Central memory CD8-positive, alpha-beta T cell (primary cell): Measurements from ENCODE around the gene CCDC66.

Source experiments
- ATAC-seq: fragments of 150-1000 bp; cut with Tn5 transposase; replicated peaks from 2 replicates; pipeline ENCODE4 v1.10.0; 2022; ENCODE audit warnings: mild to moderate bottlenecking, moderate FRiP score, moderate number of reproducible peaks; ENCODE audit not compliant: poor library complexity, severe bottlenecking; ENCODE audit errors: extremely low read depth
- DNase-seq, 2 donors: peaks; one replicate each; pipeline ENCODE4 v3.0.0; 2021; ENCODE audit warnings: low spot score in 2 of 2
- H3K27ac Mint-ChIP-seq: one replicate; pipeline ENCODE4 v1.8.0; 2022; ENCODE audit warnings: low read depth, mild to moderate bottlenecking, moderate library complexity, mixed read lengths
- H3K27me3 Mint-ChIP-seq: one replicate; pipeline ENCODE4 v1.8.0; 2022; ENCODE audit warnings: mixed read lengths
- H3K36me3 Mint-ChIP-seq: one replicate; pipeline ENCODE4 v1.8.0; 2022; ENCODE audit warnings: mild to moderate bottlenecking, moderate library complexity, mixed read lengths; ENCODE audit not compliant: insufficient read depth
- H3K4me1 Mint-ChIP-seq: one replicate; pipeline ENCODE4 v1.8.0; 2022; ENCODE audit warnings: mixed read lengths
- H3K4me3 Mint-ChIP-seq: one replicate; pipeline ENCODE4 v1.8.0; 2022; ENCODE audit warnings: mild to moderate bottlenecking, moderate library complexity, mixed read lengths
- H3K9me3 Mint-ChIP-seq: one replicate; pipeline ENCODE4 v1.8.0; 2022; ENCODE audit warnings: mixed read lengths

CCDC66 gene

DNA sequence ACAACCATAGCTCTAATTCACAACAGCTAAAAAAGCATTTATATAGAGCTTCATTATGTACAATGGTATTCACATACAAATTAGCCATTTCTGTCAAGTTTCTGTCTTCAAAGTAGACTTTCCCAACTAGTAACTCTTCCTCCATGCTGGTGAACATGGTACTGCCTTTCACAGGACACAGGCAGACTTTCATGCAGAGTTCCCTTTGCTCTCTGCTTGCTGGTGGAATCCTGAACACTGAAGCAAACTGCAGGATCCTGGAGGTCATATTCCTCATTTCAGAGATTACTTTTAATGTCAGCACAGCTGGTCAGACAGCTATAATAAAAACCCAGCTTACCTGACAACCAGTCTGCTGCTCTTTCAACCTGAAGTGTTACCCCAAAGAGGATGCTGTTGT, 72.5 kb downstream of the CCDC66 start:
- Mint-ChIP-seq H3K4me3 (no peak overlapping the region), H3K27me3 (no peaks in the 10 kb centered on the region), H3K9me3 (no peaks in the 10 kb centered on the region), H3K4me1 (peaks cover 17% of the 10 kb centered on the region), H3K27ac (peak overlapping the region; percentile 68), H3K36me3 (peaks cover 47% of the 10 kb centered on the region)
- DNase-seq (no peak), ATAC-seq (no peak)

DNA sequence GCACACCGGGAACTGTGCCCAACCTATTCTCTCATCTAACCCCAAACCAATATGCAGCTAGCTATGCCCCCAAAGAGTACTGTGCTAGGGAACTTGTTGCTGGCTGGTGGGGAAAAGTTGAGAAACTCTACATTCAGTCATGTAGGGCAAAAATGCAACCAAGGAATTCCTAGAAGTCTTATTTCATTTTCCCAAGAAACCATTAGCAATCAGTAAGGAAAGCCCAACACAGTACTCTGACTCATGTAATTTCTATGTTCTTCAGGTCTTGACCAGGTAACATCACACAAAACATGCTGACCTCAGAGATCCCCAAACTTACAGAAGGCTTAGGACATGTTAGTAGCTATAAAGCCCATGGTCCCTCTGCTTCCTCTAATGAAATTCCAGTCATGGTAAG, 74.0 kb downstream of the CCDC66 start:
- no peak overlapping the region for H3K27ac Mint-ChIP-seq
- no peaks in the 10 kb centered on the region for H3K27me3 Mint-ChIP-seq
- DNase-seq (no peak), ATAC-seq (no peak)
- H3K36me3 Mint-ChIP-seq, result peaks cover 44% of the 10 kb centered on the region
- H3K9me3 Mint-ChIP-seq, result no peaks in the 10 kb centered on the region
- H3K4me3 Mint-ChIP-seq, result no peak overlapping the region
- H3K4me1 Mint-ChIP-seq, result peaks cover 17% of the 10 kb centered on the region

DNA sequence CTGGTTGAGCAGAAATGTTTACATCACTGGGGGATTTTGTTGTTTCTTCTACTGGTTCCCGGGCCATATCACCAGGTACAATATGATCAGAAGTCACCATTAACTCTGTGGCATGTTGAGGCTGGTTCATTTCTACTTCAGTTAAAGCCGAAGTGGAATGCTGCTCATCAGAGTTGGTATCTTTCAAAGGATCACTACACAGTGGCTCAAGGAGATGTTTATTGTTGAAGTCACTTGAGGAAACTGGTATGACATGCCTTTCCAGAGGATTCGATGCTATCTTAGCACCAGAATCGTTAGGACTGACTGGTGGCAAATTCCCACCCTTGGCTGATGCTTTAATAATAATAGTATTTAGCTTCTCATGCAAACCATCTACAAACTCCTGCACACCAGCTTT, 76.2 kb downstream of the CCDC66 start:
- H3K9me3 Mint-ChIP-seq, result no peaks in the 10 kb centered on the region
- ATAC-seq (no peak), DNase-seq (no peak)
- H3K27ac Mint-ChIP-seq, result no peak overlapping the region
- H3K27me3 Mint-ChIP-seq, result no peaks in the 10 kb centered on the region
- H3K4me3 Mint-ChIP-seq, result no peak overlapping the region
- H3K4me1 Mint-ChIP-seq, result peaks cover 6% of the 10 kb centered on the region
- peaks cover 47% of the 10 kb centered on the region for H3K36me3 Mint-ChIP-seq

DNA sequence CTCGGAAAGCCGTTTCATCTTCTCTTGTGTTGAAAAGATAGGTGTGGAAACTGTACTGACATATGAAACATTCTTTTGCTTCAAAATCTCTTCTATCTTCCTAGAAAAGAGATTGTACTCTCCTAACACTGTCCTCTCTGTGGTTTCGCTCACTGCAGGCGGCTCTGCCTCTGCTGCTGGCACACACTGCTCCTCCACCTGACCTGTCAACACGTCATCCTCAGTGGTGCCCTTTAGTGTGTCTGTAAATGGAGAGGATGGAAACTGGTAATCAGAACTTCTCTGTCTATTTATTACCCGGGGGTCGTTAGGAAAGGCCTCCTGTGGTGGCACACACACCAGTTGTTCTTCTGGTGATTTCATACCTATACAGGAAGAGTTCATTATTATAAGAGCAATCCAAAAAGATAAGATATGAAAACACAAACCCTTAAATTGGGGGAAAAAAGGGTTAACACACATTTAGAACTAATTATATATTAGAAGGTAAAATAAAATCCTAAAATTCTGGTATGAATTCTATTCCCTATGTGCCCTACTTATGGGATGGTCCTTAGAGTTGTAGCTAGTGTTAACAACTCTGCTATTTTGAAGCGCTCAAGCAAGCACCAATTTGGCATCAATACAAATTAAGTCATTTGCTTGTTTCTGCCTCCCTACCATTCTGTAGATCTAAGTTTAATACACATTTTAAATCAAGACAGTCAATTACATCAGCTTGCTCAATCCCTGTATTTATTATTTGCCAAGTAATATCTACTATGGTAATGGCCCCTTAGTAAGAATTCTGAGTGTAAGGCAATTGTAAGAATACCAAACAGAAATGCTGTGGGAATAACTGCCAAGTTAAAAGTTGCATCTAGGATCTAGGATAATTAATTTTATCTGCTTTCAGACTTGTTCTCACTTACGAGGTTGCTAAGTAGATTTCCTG, 76.9 kb downstream of the CCDC66 start:
- H3K27ac Mint-ChIP-seq, result no peak overlapping the region
- no peaks in the 10 kb centered on the region for H3K9me3 Mint-ChIP-seq
- no peak overlapping the region for H3K4me3 Mint-ChIP-seq
- peaks cover 48% of the 10 kb centered on the region for H3K36me3 Mint-ChIP-seq
- peaks cover 6% of the 10 kb centered on the region for H3K4me1 Mint-ChIP-seq
- no peak for ATAC-seq
- no peak for DNase-seq
- no peaks in the 10 kb centered on the region for H3K27me3 Mint-ChIP-seq

DNA sequence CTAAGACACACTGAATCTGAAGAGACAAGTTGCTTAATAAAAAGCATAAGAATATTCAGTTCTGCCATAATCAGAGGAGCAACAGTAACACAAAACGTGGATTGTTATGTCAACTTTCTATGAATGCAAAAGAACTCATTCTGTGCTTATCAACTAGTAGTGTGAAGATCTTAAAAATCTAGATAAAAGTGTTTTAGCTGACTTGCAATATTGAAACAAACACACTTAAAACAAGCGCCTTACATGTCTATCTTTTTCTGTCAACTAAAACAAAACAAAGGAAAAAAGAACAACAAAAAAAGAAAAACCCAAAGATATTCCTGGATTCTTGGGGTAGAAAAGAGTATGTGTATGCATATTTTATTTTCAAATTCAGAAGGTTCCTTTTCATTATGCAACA, 88.4 kb downstream of the CCDC66 start:
- Mint-ChIP-seq H3K27ac (no peak overlapping the region), H3K36me3 (peaks cover 72% of the 10 kb centered on the region), H3K4me3 (no peak overlapping the region), H3K27me3 (no peaks in the 10 kb centered on the region), H3K4me1 (peaks cover 28% of the 10 kb centered on the region), H3K9me3 (no peaks in the 10 kb centered on the region)
- DNase-seq, result no peak
- no peak for ATAC-seq

- Mint-ChIP-seq H3K4me1 (peaks cover 44% of the 10 kb centered on the region), H3K27ac (peak overlapping the region; percentile 69), H3K36me3 (peaks cover 72% of the 10 kb centered on the region), H3K27me3 (no peaks in the 10 kb centered on the region), H3K9me3 (no peaks in the 10 kb centered on the region), H3K4me3 (no peak overlapping the region)
- no peak for ATAC-seq
- DNase-seq, result no peak
These were observed 97.5 kb downstream of the CCDC66 start for GRCh38 chr3:56654460-56654859.

DNA sequence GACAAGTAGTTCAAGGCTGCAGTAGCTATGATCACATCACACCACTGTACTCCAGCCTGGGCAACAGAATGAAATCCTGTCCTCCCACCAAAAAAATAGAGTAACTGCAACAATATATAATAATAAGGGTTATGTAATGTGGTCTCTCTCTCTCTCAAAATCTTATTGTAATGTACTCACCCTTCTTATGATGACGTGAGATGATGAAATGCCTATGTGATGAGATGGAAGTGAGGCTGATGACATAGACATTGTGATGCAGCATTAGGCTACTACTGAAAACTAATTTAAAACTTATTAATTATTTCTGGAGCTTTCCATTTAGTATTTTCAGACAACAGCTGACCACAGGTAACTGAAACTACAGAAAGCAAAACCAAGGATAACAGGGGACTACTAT, 98.7 kb downstream of the CCDC66 start:
- Mint-ChIP-seq H3K4me3 (no peak overlapping the region), H3K4me1 (peaks cover 44% of the 10 kb centered on the region), H3K27ac (peak overlapping the region; percentile 71), H3K27me3 (no peaks in the 10 kb centered on the region), H3K9me3 (no peaks in the 10 kb centered on the region), H3K36me3 (peaks cover 77% of the 10 kb centered on the region)
- no peak for ATAC-seq
- DNase-seq, result no peak

DNA sequence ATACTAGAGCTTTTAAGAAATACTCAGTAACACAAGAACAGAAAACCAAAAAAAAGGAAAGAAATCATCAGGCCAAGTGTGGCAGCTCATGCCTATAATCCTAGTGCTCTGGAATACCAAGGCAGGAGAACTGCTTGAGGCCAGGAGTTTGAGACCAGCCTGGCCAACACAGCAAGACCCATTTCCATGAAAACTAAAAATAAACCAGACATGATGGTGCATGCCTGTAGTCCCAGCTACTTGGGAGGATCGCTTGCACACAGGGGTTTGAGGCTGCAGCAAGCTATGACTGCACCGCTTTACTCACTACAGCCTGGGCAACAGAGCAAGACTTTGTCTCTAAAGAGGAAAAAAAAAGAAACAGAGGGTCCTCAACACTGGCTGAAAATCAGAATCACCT, 107.8 kb downstream of the CCDC66 start:
- H3K27me3 Mint-ChIP-seq, result no peaks in the 10 kb centered on the region
- no peak overlapping the region for H3K4me3 Mint-ChIP-seq
- no peaks in the 10 kb centered on the region for H3K9me3 Mint-ChIP-seq
- DNase-seq (no peak), ATAC-seq (no peak)
- no peak overlapping the region for H3K27ac Mint-ChIP-seq
- H3K36me3 Mint-ChIP-seq, result peaks cover 75% of the 10 kb centered on the region
- peaks cover 30% of the 10 kb centered on the region for H3K4me1 Mint-ChIP-seq

- H3K27ac Mint-ChIP-seq, result peak overlapping the region; percentile 57
- peaks cover 32% of the 10 kb centered on the region for H3K4me1 Mint-ChIP-seq
- DNase-seq (no peak), ATAC-seq (no peak)
- no peaks in the 10 kb centered on the region for H3K27me3 Mint-ChIP-seq
- H3K9me3 Mint-ChIP-seq, result no peaks in the 10 kb centered on the region
- H3K4me3 Mint-ChIP-seq, result no peak overlapping the region
- H3K36me3 Mint-ChIP-seq, result peaks cover 73% of the 10 kb centered on the region
These were observed 111.1 kb downstream of the CCDC66 start for GRCh38 chr3:56667973-56668579.
